Aorta (tissue), 5 donors: ENCODE data around the gene SUPT4H1. TPM values are rescaled to one million over a fixed set of nuclear protein-coding genes. Genes with fewer than 3 reads are reported as not detected.

Experiments used
- ATAC-seq: fragments of 200-7000 bp; cut with Tn5 transposase; one replicate; pipeline ENCODE4 v1.9.1; 2022; ENCODE audit warnings: moderate library complexity; ENCODE audit not compliant: low FRiP score
- DNase-seq, 2 donors: peaks; one replicate each; pipeline ENCODE4 v3.0.0-alpha.2; 2020
- H3K27ac ChIP-seq, 2 donors: one replicate each; pipeline ENCODE4 v1.5.1; 2013; ENCODE audit warnings: low read length in 2 of 2, mild to moderate bottlenecking in 2 of 2, moderate library complexity in 2 of 2, control low read depth in 1 of 2, inconsistent platforms in 1 of 2, low read depth in 1 of 2
- H3K27me3 ChIP-seq, 2 donors: one replicate each; pipeline ENCODE4 v1.6.1; 2013; ENCODE audit warnings: control low read depth in 1 of 2, low read length in 1 of 2, mild to moderate bottlenecking in 1 of 2, moderate library complexity in 1 of 2; ENCODE audit not compliant: insufficient read depth in 2 of 2, control insufficient read depth in 1 of 2
- H3K36me3 ChIP-seq, 2 donors: one replicate each; pipeline ENCODE4 v1.6.1; 2013; ENCODE audit warnings: control low read depth in 1 of 2, low read length in 1 of 2, mild to moderate bottlenecking in 1 of 2; ENCODE audit not compliant: insufficient read depth in 2 of 2, control insufficient read depth in 1 of 2
- H3K4me1 ChIP-seq, 2 donors: one replicate each; pipeline ENCODE4 v1.6.1; 2013; ENCODE audit warnings: low read length in 2 of 2, control low read depth in 1 of 2, mild to moderate bottlenecking in 1 of 2, moderate library complexity in 1 of 2; ENCODE audit not compliant: insufficient read depth in 2 of 2, control insufficient read depth in 1 of 2
- H3K4me3 ChIP-seq, 2 donors: one replicate each; pipeline ENCODE4 v1.5.1; 2013; ENCODE audit warnings: low read length in 2 of 2, control low read depth in 1 of 2, mild to moderate bottlenecking in 1 of 2
- H3K9me3 ChIP-seq: one replicate; pipeline ENCODE4 v1.6.1; 2013; ENCODE audit warnings: mild to moderate bottlenecking, low read length; ENCODE audit not compliant: control insufficient read depth
- WGBS, 2 donors: extraction: QIAGEN DNeasy Blood & Tissue Kit; methylation state at CpG; one replicate each; pipeline ENCODE4 v1.1.7; 2013; 5-methylcytosine and 5-hydroxymethylcytosine counted together
- intact Hi-C, 2 donors: fragments of 100-400 bp; cut with DNase I; formaldehyde crosslinking; loops; one replicate each; pipeline versions ENCODE4 v1.14.2 to v1.15.0; 2022
- polyA plus RNA-seq, 2 donors: library from polyadenylated mRNA; stranded (reverse); fragments of 200-250 nt; gene quantifications; one replicate each; pipeline ENCODE4 v1.2.3, GENCODE V29; 2013
- total RNA-seq, 2 donors: library from RNA; stranded (reverse); fragmentation: NEBNext Ultra II Directional; extraction: Animal tissue kit (Norgen Biotek cat#: 25700); gene quantifications; one replicate each; pipeline ENCODE4 v1.2.1, GENCODE V29; 2021
- donor health status: healthy with polysubstance abuse.
- donor health status: Bipolar disorder and iron deficiency.
- donor health status: DM: no; HTN: no; CAD: no.
- donor health status: DM: no; HTN: no; CAD: no.
- donor health status: DM: yes; HTN: yes; CAD: no.

Gene SUPT4H1
- total and polyA plus RNA-seq, 4 donors: 38.4 to 78.2 (median 62.7) TPM

DNA sequence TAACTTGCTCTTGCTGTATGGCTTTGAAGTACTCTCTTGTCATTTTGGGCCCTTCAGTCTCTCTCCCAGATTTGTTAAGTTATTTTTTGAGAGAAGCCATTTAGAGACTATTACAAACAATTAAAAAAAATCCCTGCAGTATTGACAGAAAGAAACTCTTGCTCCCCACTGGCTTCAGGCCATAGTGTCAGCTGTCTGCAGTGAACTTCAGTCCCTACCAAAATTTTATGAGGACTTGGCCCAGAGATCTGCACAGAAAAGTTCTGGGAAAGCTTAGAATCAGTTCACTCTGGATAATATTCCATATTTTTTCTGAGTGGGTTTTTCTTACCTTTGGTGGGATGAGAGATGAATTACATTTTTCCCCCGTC lies 30.9 kb upstream of the SUPT4H1 start:
- intact Hi-C loops: no loop called here
- ATAC-seq (no peak), DNase-seq (no peak)
- H3K27ac ChIP-seq: no peak overlapping the region
- H3K4me1 ChIP-seq: no peaks in the 10 kb centered on the region
- H3K4me3 ChIP-seq: no peak overlapping the region
- H3K36me3 ChIP-seq: no peaks in the 10 kb centered on the region
- 72 to 84% methylated on average over 1 of the region's 1 CpG for WGBS, 2 donors
- no peaks in the 10 kb centered on the region for H3K9me3 ChIP-seq
- H3K27me3 ChIP-seq: no peaks in the 10 kb centered on the region

- WGBS, 2 donors: 55 to 64% methylated on average over 4 of the region's 4 CpGs
- ATAC-seq (no peak), DNase-seq (no peak)
- Histone ChIP-seq H3K4me1 (no peaks in the 10 kb centered on the region), H3K27ac (no peak overlapping the region), H3K36me3 (no peaks in the 10 kb centered on the region), H3K27me3 (no peaks in the 10 kb centered on the region), H3K9me3 (no peaks in the 10 kb centered on the region), H3K4me3 (no peak overlapping the region)
- intact Hi-C loops: no loop called here
These were observed 30.3 kb upstream of the SUPT4H1 start for GRCh38 chr17:58382108-58382871.

GRCh38 chr17:58381124-58382035 lies 29.4 kb upstream of the SUPT4H1 start:
- no peaks in the 10 kb centered on the region for H3K4me1 ChIP-seq
- intact Hi-C loops: no loop called here
- 24 to 38% methylated on average over 3 of the region's 3 CpGs for WGBS, 2 donors
- H3K4me3 ChIP-seq: no peak overlapping the region
- no peaks in the 10 kb centered on the region for H3K27me3 ChIP-seq
- DNase-seq: no peak
- ATAC-seq: no peak
- no peak overlapping the region for H3K27ac ChIP-seq
- no peaks in the 10 kb centered on the region for H3K9me3 ChIP-seq
- no peaks in the 10 kb centered on the region for H3K36me3 ChIP-seq

- WGBS, 2 donors: 82 to 88% methylated on average over 5 of the region's 5 CpGs
- Histone ChIP-seq H3K36me3 (no peaks in the 10 kb centered on the region), H3K4me3 (no peak overlapping the region), H3K4me1 (no peaks in the 10 kb centered on the region), H3K27me3 (no peaks in the 10 kb centered on the region), H3K9me3 (no peaks in the 10 kb centered on the region), H3K27ac (no peak overlapping the region)
- ATAC-seq (no peak), DNase-seq (no peak)
- intact Hi-C loops: no loop called here
These were observed 28.5 kb upstream of the SUPT4H1 start for GRCh38 chr17:58380207-58381123.

DNA sequence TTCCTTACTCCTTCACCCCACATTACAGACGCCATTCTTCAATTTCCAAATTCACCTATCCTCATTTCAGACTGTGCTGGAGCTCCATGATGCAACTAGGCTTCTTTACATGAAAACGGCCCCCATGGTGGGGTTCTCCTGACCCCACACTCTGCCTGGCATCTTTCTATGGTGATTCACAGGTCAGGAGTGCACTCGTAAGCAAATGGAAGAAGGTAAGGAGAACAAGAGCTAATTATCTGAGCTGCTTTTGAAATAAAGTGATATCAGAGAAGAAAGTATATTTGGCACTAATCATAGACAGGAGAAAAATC lies 27.5 kb upstream of the SUPT4H1 start:
- no peak overlapping the region for H3K4me3 ChIP-seq
- intact Hi-C loops: no loop called here
- no peak for ATAC-seq
- no peaks in the 10 kb centered on the region for H3K36me3 ChIP-seq
- 64 to 65% methylated on average over 3 of the region's 3 CpGs for WGBS, 2 donors
- no peak for DNase-seq
- H3K4me1 ChIP-seq: no peaks in the 10 kb centered on the region
- H3K27me3 ChIP-seq: no peaks in the 10 kb centered on the region
- no peaks in the 10 kb centered on the region for H3K9me3 ChIP-seq
- H3K27ac ChIP-seq: no peak overlapping the region

DNA sequence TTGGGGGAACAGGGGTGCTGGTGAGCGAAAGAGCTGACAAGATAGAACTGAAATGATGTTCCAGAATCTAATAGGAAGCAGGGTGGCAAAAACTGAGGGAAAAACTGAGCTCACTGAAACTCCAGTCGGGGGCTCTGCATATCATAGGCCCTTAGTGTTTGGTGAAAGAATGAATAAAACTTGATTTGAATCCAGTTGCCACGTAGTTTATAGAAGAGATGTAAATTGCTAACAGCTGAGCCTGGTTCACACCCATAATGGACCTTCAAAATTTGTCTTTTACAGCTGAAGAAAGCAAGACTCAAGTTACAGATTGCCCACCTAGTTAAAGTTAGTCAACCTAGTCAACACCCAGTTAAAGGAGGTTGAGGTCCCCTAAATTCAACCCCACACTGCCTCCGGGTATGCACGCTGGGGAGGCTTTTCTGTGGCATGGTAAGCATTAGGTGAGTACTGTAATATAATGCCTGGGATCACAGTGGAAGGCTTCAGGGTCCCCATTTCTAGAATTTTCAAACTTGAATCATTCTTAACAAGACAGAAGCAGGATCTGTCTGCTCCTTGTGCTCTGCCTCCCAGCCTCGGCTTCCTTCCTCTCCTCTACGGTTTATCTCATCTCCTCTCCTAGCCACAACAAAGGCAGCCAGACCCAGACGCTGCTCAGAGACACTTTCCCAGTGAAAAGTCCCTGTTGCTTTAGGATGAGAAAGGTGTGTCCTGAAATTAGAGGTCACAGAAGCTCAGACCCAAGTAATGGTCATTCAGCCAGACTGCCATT lies 26.9 kb upstream of the SUPT4H1 start:
- Histone ChIP-seq H3K27ac (no peak overlapping the region), H3K9me3 (no peaks in the 10 kb centered on the region), H3K4me3 (no peak overlapping the region), H3K27me3 (no peaks in the 10 kb centered on the region), H3K4me1 (no peaks in the 10 kb centered on the region), H3K36me3 (no peaks in the 10 kb centered on the region)
- WGBS, 2 donors: 56 to 57% methylated on average over 8 of the region's 8 CpGs
- ATAC-seq (no peak), DNase-seq (no peak)
- intact Hi-C loops: no loop called here

- no peak for ATAC-seq
- no peaks in the 10 kb centered on the region for H3K4me1 ChIP-seq
- no peak overlapping the region for H3K27ac ChIP-seq
- DNase-seq: no peak
- no peaks in the 10 kb centered on the region for H3K9me3 ChIP-seq
- intact Hi-C loops: no loop called here
- H3K4me3 ChIP-seq: no peak overlapping the region
- H3K36me3 ChIP-seq: no peaks in the 10 kb centered on the region
- H3K27me3 ChIP-seq: no peaks in the 10 kb centered on the region
- WGBS, 2 donors: 78 to 85% methylated on average over 5 of the region's 5 CpGs
These were observed 25.7 kb upstream of the SUPT4H1 start for GRCh38 chr17:58377661-58378060.

DNA sequence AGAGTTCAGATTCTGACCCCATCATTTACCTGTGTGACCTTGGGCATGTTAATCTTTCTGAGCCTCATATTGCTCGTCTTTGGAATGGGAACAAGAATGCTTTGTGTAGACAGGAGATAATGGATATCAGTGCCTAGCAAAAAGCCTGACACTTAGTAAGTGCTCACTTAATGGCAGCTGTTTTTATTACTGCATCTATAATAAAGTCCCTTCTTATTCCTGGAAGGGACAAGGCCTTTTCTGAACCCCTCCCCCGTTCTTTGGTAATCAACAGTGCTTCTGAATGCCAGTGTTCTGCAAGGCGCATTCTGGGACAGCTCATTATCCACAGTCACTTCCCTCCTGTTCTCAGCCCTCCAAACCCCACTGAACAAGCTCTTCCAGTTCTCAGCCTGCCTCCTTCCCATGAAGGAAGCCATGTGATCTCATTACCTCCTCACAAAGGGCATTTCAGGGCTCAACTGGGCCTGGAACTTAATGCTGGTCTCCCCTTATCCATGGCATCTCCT lies 25.1 kb upstream of the SUPT4H1 start:
- Histone ChIP-seq H3K4me1 (no peaks in the 10 kb centered on the region), H3K4me3 (no peak overlapping the region), H3K9me3 (no peaks in the 10 kb centered on the region), H3K27ac (no peak overlapping the region), H3K27me3 (no peaks in the 10 kb centered on the region), H3K36me3 (no peaks in the 10 kb centered on the region)
- intact Hi-C loops: no loop called here
- WGBS, 2 donors: 74% methylated on average over 3 of the region's 3 CpGs
- ATAC-seq (no peak), DNase-seq (no peak)
